ENCODE results near the gene SEMA3C.
A peak's percentile ranks its signal among the peaks of the same experiment; 100 is the strongest.
"Not testable (repeated sequence)": the region's sequence is repeated elsewhere in the genome, so short reads cannot be mapped to it uniquely, and the experiment has no call there.

The SEMA3C gene

GRCh38 chr7:80918909-80919721 lies at the start of gene SEMA3C:
TSS of gene SEMA3C (minus strand) at chr7:80919051. CDS start at chr7:80916781, 2,270 bp downstream.
- DNase-seq = peak; percentile 80

- no peak for DNase-seq
These were observed 49.8 kb upstream of the SEMA3C start for GRCh38 chr7:80968606-80969005.

GRCh38 chr7:80967917-80968297 lies 49.1 kb upstream of the SEMA3C start:
- DNase-seq = no peak

GRCh38 chr7:80967071-80967916 lies 48.4 kb upstream of the SEMA3C start:
- DNase-seq = no peak

GRCh38 chr7:80960244-80960795 lies 41.5 kb upstream of the SEMA3C start:
- no peak for DNase-seq

GRCh38 chr7:80957226-80957777 lies 38.5 kb upstream of the SEMA3C start:
- DNase-seq = no peak

GRCh38 chr7:80954191-80954590 lies 35.3 kb upstream of the SEMA3C start:
- DNase-seq = no peak

GRCh38 chr7:80950550-80950967 lies 31.7 kb upstream of the SEMA3C start:
- DNase-seq = no peak

GRCh38 chr7:80949449-80949848 lies 30.6 kb upstream of the SEMA3C start:
- DNase-seq = no peak

GRCh38 chr7:80946858-80947257 lies 28.0 kb upstream of the SEMA3C start:
- no peak for DNase-seq

GRCh38 chr7:80945976-80946375 lies 27.1 kb upstream of the SEMA3C start:
- DNase-seq = no peak

- DNase-seq = no peak
These were observed 24.5 kb upstream of the SEMA3C start for GRCh38 chr7:80943342-80943741.

GRCh38 chr7:80942261-80943041 lies 23.6 kb upstream of the SEMA3C start:
- DNase-seq = no peak

GRCh38 chr7:80941208-80941758 lies 22.4 kb upstream of the SEMA3C start:
- DNase-seq = peak; percentile 78

GRCh38 chr7:80940539-80941207 lies 21.8 kb upstream of the SEMA3C start:
- DNase-seq = peak; percentile 86

GRCh38 chr7:80937336-80937735 lies 18.5 kb upstream of the SEMA3C start:
- no peak for DNase-seq

GRCh38 chr7:80935991-80936780 lies 17.3 kb upstream of the SEMA3C start:
- peak; percentile 83 for DNase-seq

- DNase-seq = no peak
These were observed 15.5 kb upstream of the SEMA3C start for GRCh38 chr7:80934321-80934720.

- no peak for DNase-seq
These were observed 13.7 kb upstream of the SEMA3C start for GRCh38 chr7:80932536-80932935.

- DNase-seq = no peak
These were observed 10.8 kb upstream of the SEMA3C start for GRCh38 chr7:80929619-80930018.

GRCh38 chr7:80926955-80927354 lies 8.1 kb upstream of the SEMA3C start:
- DNase-seq = not testable (repeated sequence)

Data from NCI-H1694 (cell line).